Sigmoid colon (tissue), 4 donors: ENCODE measurements around the gene MOB3B.

Source experiments
- CTCF ChIP-seq, 4 experiments: fragments of 450-650 bp in 3 of 4; fragments of 200-600 bp in 1 of 4; IDR thresholded peaks; one replicate each; pipeline ENCODE4 v1.5.1; 2016 to 2019; ENCODE audit warnings: antibody characterized with exemption in 4 of 4, mild to moderate bottlenecking in 3 of 4, moderate library complexity in 2 of 4
- POLR2A ChIP-seq, 2 donors: fragments of 450-650 bp; IDR thresholded peaks; one replicate each; pipeline ENCODE4 v1.6.1; 2016; ENCODE audit warnings: antibody characterized with exemption in 2 of 2, mild to moderate bottlenecking in 2 of 2, moderate library complexity in 2 of 2
- POLR2AphosphoS5 ChIP-seq, 4 donors: sonication (generic); formaldehyde crosslinking; IDR thresholded peaks; one replicate each; pipeline ENCODE4 v1.6.1; 2017; ENCODE audit warnings: antibody characterized with exemption in 4 of 4

GRCh38 chr9:27539479-27540441 is 10.1 kb upstream of the MOB3B start:
- no peak for TF ChIP-seq CTCF (IDR thresholded peaks at IDR 0.05)
- no peak for TF ChIP-seq POLR2A (IDR thresholded peaks at IDR 0.05)
- peak; percentile 88 to 94 (median 92) for TF ChIP-seq POLR2AphosphoS5 (IDR thresholded peaks at IDR 0.05)
